HCT116 (cell line): ENCODE results near the gene WTAP. TPM values are rescaled to one million over a fixed set of nuclear protein-coding genes. Genes with fewer than 3 reads are reported as not detected.

Source experiments
- ATAC-seq: fragments of 200-7000 bp; cut with Tn5 transposase; 2 replicates; pipeline ENCODE4 v1.9.1; 2020; ENCODE audit warnings: mild to moderate bottlenecking, moderate library complexity
- BruUV-seq: library from RNA; stranded (reverse); fragments of 400-500 nt; replicated peaks from 2 replicates; lab custom pipeline; 2021; lab: Mats Ljungman, UMichigan
- CTCF ChIA-PET: fragments of 300-600 bp; sonication (Branson Sonifier 250); formaldehyde crosslinking; loops from one replicate; lab custom pipeline; 2021; ENCODE audit warnings: antibody characterized with exemption; lab: Charles Lee
- POLR2A ChIA-PET: fragments of 300-600, 350-600 bp; sonication (Branson Sonifier 250); formaldehyde crosslinking; loops from one replicate; lab custom pipeline; 2021; ENCODE audit warnings: antibody characterized with exemption; lab: Charles Lee
- RAD21 ChIA-PET, 2 experiments: fragments of 300-600 bp; sonication (Branson Sonifier 250); formaldehyde crosslinking; loops; one replicate each; lab custom pipeline; 2023; ENCODE audit warnings: low total read pairs in 2 of 2; ENCODE audit not compliant: uncharacterized antibody in 2 of 2, unreplicated experiment in 2 of 2, low non-redundant PET in 1 of 2; lab: Charles Lee
- DNase-seq: peaks from one replicate; pipeline ENCODE4 v3.0.0-alpha.2; 2010; ENCODE audit warnings: low read depth, low spot score
- H2AFZ ChIP-seq: fragments of 200-600 bp; shearing (Covaris generic), sonication (generic); 2 replicates; pipeline ENCODE4 v1.6.1; 2017; ENCODE audit warnings: low read depth, mixed run types, mixed read lengths, antibody characterized with exemption, low read length; ENCODE audit not compliant: poor library complexity, severe bottlenecking
- H3K27ac ChIP-seq: 2 replicates; pipeline ENCODE4 v1.5.1; 2012; ENCODE audit warnings: low read depth, low read length
- H3K27me3 ChIP-seq: fragments of 200-600 bp; sonication (generic); 2 replicates; pipeline ENCODE4 v1.6.1; 2016; ENCODE audit warnings: mixed run types, low read length, mixed read lengths; ENCODE audit not compliant: insufficient read depth
- H3K36me3 ChIP-seq, 2 experiments: fragments of 200-500 bp in 1 of 2; fragments of 200-600 bp in 1 of 2; sonication (Bioruptor generic) in 1 of 2; sonication (generic) in 1 of 2; 2 replicates each; pipeline versions ENCODE4 v1.5.1 to v1.6.1; 2014 to 2016; ENCODE audit warnings: low read length in 2 of 2, inconsistent platforms in 1 of 2, mixed read lengths in 1 of 2, mixed run types in 1 of 2; ENCODE audit not compliant: insufficient read depth in 2 of 2, control insufficient read depth in 1 of 2
- H3K4me1 ChIP-seq, 2 experiments: fragments of 200-600 bp in 1 of 2; sonication (generic) in 1 of 2; 2 replicates each; pipeline versions ENCODE4 v1.5.1 to v1.6.1; 2012 to 2017; ENCODE audit warnings: low read length in 2 of 2, inconsistent platforms in 1 of 2, mild to moderate bottlenecking in 1 of 2, mixed read lengths in 1 of 2, mixed run types in 1 of 2, moderate library complexity in 1 of 2; ENCODE audit not compliant: insufficient read depth in 2 of 2, control insufficient read depth in 1 of 2
- H3K4me2 ChIP-seq: fragments of 200-600 bp; sonication (generic); 2 replicates; pipeline ENCODE4 v1.6.1; 2017; ENCODE audit warnings: mixed run types, low read length, mixed read lengths
- H3K4me3 ChIP-seq, 2 experiments: fragments of 200-600 bp in 1 of 2; sonication (generic) in 1 of 2; replicated peaks in 1 of 2; 2 replicates each; pipeline ENCODE4 v1.5.1; 2011 to 2016; ENCODE audit warnings: low read length in 2 of 2, control low read depth in 1 of 2, low read depth in 1 of 2, mild to moderate bottlenecking in 1 of 2, mixed read lengths in 1 of 2, mixed run types in 1 of 2
- H3K79me2 ChIP-seq: fragments of 200-600 bp; sonication (generic); 2 replicates; pipeline ENCODE4 v1.6.1; 2017; ENCODE audit warnings: mild to moderate bottlenecking, mixed run types, low read length, moderate library complexity, mixed read lengths; ENCODE audit not compliant: insufficient read depth
- H3K9ac ChIP-seq: fragments of 200-600 bp; sonication (generic); 2 replicates; pipeline ENCODE4 v1.6.1; 2016; ENCODE audit warnings: low read length, mixed read lengths
- H3K9me2 ChIP-seq: fragments of 200-600 bp; sonication (generic), shearing (Covaris generic); 2 replicates; pipeline ENCODE4 v1.6.1; 2017; ENCODE audit warnings: mixed run types, mild to moderate bottlenecking, moderate library complexity; ENCODE audit not compliant: insufficient read depth
- H3K9me3 ChIP-seq, 2 experiments: fragments of 200-500 bp in 1 of 2; fragments of 200-600 bp in 1 of 2; sonication (Bioruptor generic) in 1 of 2; sonication (generic) in 1 of 2; 2 replicates each; pipeline ENCODE4 v1.6.1; 2014 to 2017; ENCODE audit warnings: low read length in 2 of 2, mixed read lengths in 2 of 2, inconsistent platforms in 1 of 2, low read depth in 1 of 2, mild to moderate bottlenecking in 1 of 2, mixed run types in 1 of 2, moderate library complexity in 1 of 2; ENCODE audit not compliant: control insufficient read depth in 1 of 2, insufficient read depth in 1 of 2
- H4K20me1 ChIP-seq: fragments of 200-600 bp; sonication (generic), shearing (Covaris generic); 2 replicates; pipeline ENCODE4 v1.6.1; 2017; ENCODE audit warnings: mixed run types, mild to moderate bottlenecking, moderate library complexity; ENCODE audit not compliant: insufficient read depth
- CBX3 ChIP-seq: IDR thresholded peaks from 2 replicates; pipeline ENCODE4 v1.6.1; 2012; ENCODE audit warnings: low read depth
- CEBPB ChIP-seq: IDR thresholded peaks from 2 replicates; pipeline ENCODE4 v1.6.1; 2012; ENCODE audit warnings: low read depth
- EZH2phosphoT487 ChIP-seq: fragments of 200-600 bp; IDR thresholded peaks from 2 replicates; pipeline ENCODE4 v1.6.1; 2018; ENCODE audit warnings: antibody characterized with exemption, borderline replicate concordance
- JUND ChIP-seq: IDR thresholded peaks from 2 replicates; pipeline ENCODE4 v1.6.1; 2012
- POLR2A ChIP-seq: IDR thresholded peaks from 2 replicates; pipeline ENCODE4 v1.7.0; 2011; ENCODE audit warnings: borderline replicate concordance; ENCODE audit not compliant: insufficient read depth, insufficient read length; ENCODE audit errors: extremely low read depth
- POLR2AphosphoS5 ChIP-seq: IDR thresholded peaks from 2 replicates; pipeline ENCODE4 v1.6.1; 2011; ENCODE audit warnings: mild to moderate bottlenecking, low read depth, low read length, moderate library complexity
- SIN3A ChIP-seq: IDR thresholded peaks from 2 replicates; pipeline ENCODE4 v1.6.1; 2012; ENCODE audit warnings: low read depth
- SP1 ChIP-seq: IDR thresholded peaks from 2 replicates; pipeline ENCODE4 v1.6.1; 2012; ENCODE audit warnings: low read depth
- SRF ChIP-seq: IDR thresholded peaks from 2 replicates; pipeline ENCODE4 v1.6.1; 2012; ENCODE audit warnings: low read depth
- TCF7L2 ChIP-seq: IDR thresholded peaks from 2 replicates; pipeline ENCODE4 v1.7.0; 2011; ENCODE audit warnings: borderline replicate concordance, inconsistent platforms; ENCODE audit not compliant: insufficient read depth, insufficient read length; ENCODE audit errors: extremely low read depth
- ZFX ChIP-seq: fragments of 450-650 bp; IDR thresholded peaks from 2 replicates; pipeline ENCODE4 v1.6.1; 2017
- intact Hi-C: fragments of 100-400 bp; cut with micrococcal nuclease; formaldehyde crosslinking; loops from 2 replicates; pipeline ENCODE4 v1.10.0; 2022
- total RNA-seq: library from RNA; stranded (reverse); gene quantifications from one replicate; pipeline ENCODE4 v1.2.1, GENCODE V29; 2021; ENCODE audit not compliant: unreplicated experiment
- TF ChIP-seq, protein P1 (sequence below): IDR thresholded peaks from 2 replicates; pipeline ENCODE4 v1.6.1; 2012; ENCODE audit warnings: low read depth
- TF ChIP-seq, protein P2 (sequence below): IDR thresholded peaks from 2 replicates; pipeline ENCODE4 v1.6.1; 2012
- TF ChIP-seq, protein P3 (sequence below): IDR thresholded peaks from 2 replicates; pipeline ENCODE4 v1.6.1; 2011; ENCODE audit warnings: mild to moderate bottlenecking, low read length, moderate library complexity; ENCODE audit not compliant: insufficient replicate concordance; ENCODE audit errors: extremely low read depth

WTAP gene
- total RNA-seq, 1 experiment from 2014 or later = 88.6 TPM

DNA sequence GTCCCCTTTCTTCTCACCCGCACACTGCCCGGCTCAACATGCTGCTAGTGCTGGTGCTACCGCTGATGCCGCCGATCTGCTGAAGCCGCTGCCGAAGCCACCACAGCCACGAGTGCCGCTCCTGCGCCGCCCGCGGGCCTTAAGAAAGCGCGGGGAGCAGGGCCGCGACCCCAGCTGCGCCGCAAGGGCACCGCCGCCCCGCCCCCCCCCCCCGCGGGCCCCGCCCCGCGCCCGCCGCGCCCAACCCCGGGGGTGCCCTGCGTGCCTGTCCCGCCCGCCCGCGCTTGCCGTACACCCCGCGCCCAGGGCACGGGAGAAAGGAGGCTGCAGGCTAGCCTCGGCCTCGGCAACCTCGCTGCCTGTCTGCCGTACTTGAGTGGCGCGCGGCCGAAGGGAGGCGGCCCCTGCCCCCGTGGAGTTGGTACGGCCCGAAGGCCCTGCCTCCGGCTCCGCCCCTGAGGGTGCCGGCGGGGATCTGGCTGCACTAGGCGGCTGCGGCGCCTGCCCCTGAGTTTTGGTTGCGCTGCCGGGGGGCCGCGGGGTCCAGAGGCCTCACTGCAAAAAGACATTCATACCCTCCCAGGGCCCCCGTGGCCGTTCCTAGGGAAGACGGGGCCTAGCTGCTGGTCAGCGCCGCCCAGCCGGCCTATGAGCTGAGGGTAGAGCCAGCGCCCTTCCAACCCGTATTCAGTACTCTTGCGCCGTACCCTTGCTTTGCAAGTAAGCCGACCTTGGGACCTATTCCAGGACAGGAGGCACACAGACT, 34.0 kb upstream of the WTAP start, which contains the start of gene SOD2:
TSS of gene SOD2 (minus strand) at position 114 of the 766 bp plus-strand sequence. CDS start at position 40, 74 bp downstream.
- Histone ChIP-seq H3K27ac (peak within 1 kb of the TSS; percentile 79), H3K36me3 (peaks cover 5 to 11% of the 10 kb centered on the region in 2 experiments; a peak in 2 of 4 replicates), H2AFZ (peak within 1 kb of the TSS; percentile 67), H3K27me3 (no peaks in the 10 kb centered on the region), H3K79me2 (peaks cover 45% of the 10 kb centered on the region), H3K4me2 (peak within 1 kb of the TSS; percentile 88), H3K4me3 (peak within 1 kb of the TSS; percentile 75 to 86), H4K20me1 (no peaks in the 10 kb centered on the region), H3K9me2 (no peaks in the 10 kb centered on the region), H3K9ac (peak within 1 kb of the TSS; percentile 86), H3K9me3 (no peaks in the 10 kb centered on the region), H3K4me1 (peaks cover 15 to 26% of the 10 kb centered on the region in 2 experiments)
- no TSS peak for BruUV-seq
- intact Hi-C loops = loop anchor here (10.0 kb wide), 1 partner anchor 701 kb away; no protein-coding TSS in a partner anchor
- ChIA-PET CTCF (interaction anchor here (1.2 kb wide), 1 partner anchor 170 kb away, joined by 3 read pairs; no protein-coding TSS in a partner anchor), POLR2A (interaction anchor here (1.4 kb wide), 1 partner anchor 34 kb away, joined by 12 read pairs; the partner anchor contains the start of gene WTAP), RAD21 (interaction anchor here in 1 of 2 experiments (0.6 kb wide), 1 partner anchor 201 kb away, joined by 4 read pairs; no protein-coding TSS in a partner anchor)
- DNase-seq (peak; percentile 61), ATAC-seq (peak; percentile 86)
- TF ChIP-seq SRF (no peak), POLR2A (peak; percentile 90), CBX3 (no peak), JUND (peak; percentile 72), CEBPB (no peak), POLR2AphosphoS5 (peak; percentile 86), EZH2phosphoT487 (no peak), SIN3A (0 out of 2 replicates have a peak, but pooled peaks have one; percentile 30), TCF7L2 (peak; percentile 62), SP1 (peak; percentile 73; the same call in 1 of the 2 replicates), ZFX (peak; percentile 52)
- TF ChIP-seq, protein P1, sequence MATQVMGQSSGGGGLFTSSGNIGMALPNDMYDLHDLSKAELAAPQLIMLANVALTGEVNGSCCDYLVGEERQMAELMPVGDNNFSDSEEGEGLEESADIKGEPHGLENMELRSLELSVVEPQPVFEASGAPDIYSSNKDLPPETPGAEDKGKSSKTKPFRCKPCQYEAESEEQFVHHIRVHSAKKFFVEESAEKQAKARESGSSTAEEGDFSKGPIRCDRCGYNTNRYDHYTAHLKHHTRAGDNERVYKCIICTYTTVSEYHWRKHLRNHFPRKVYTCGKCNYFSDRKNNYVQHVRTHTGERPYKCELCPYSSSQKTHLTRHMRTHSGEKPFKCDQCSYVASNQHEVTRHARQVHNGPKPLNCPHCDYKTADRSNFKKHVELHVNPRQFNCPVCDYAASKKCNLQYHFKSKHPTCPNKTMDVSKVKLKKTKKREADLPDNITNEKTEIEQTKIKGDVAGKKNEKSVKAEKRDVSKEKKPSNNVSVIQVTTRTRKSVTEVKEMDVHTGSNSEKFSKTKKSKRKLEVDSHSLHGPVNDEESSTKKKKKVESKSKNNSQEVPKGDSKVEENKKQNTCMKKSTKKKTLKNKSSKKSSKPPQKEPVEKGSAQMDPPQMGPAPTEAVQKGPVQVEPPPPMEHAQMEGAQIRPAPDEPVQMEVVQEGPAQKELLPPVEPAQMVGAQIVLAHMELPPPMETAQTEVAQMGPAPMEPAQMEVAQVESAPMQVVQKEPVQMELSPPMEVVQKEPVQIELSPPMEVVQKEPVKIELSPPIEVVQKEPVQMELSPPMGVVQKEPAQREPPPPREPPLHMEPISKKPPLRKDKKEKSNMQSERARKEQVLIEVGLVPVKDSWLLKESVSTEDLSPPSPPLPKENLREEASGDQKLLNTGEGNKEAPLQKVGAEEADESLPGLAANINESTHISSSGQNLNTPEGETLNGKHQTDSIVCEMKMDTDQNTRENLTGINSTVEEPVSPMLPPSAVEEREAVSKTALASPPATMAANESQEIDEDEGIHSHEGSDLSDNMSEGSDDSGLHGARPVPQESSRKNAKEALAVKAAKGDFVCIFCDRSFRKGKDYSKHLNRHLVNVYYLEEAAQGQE = no peak
- TF ChIP-seq, protein P2, sequence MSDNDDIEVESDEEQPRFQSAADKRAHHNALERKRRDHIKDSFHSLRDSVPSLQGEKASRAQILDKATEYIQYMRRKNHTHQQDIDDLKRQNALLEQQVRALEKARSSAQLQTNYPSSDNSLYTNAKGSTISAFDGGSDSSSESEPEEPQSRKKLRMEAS = peak; percentile 86
- TF ChIP-seq, protein P3, sequence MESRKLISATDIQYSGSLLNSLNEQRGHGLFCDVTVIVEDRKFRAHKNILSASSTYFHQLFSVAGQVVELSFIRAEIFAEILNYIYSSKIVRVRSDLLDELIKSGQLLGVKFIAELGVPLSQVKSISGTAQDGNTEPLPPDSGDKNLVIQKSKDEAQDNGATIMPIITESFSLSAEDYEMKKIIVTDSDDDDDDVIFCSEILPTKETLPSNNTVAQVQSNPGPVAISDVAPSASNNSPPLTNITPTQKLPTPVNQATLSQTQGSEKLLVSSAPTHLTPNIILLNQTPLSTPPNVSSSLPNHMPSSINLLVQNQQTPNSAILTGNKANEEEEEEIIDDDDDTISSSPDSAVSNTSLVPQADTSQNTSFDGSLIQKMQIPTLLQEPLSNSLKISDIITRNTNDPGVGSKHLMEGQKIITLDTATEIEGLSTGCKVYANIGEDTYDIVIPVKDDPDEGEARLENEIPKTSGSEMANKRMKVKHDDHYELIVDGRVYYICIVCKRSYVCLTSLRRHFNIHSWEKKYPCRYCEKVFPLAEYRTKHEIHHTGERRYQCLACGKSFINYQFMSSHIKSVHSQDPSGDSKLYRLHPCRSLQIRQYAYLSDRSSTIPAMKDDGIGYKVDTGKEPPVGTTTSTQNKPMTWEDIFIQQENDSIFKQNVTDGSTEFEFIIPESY = no peak
